ENCODE data around the gene MAN1C1.
"Not testable (repeated sequence)": the region's sequence is repeated elsewhere in the genome, so short reads cannot be mapped to it uniquely, and the experiment has no call there.

MAN1C1 gene

DNA sequence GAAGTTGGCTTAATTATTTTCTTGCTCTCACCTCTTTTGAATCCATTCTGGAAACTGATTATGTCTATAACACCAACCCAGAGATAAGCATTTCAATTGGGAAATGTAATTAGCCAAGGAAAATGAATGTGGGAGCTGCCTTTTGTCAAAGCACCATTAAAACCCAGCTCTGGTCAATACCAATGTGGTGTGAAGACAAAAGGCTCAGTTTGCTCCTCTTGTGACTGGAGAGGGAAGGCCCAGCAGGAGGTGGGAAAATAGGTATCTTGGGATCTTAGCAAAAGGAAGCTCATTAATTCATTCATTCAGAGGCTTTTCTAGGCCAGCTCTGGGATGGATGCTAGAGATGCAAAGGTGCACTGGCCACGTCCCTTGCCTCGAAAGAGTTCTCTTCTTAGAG, 108.4 kb downstream of the MAN1C1 start:
- DNase-seq: no peak

DNA sequence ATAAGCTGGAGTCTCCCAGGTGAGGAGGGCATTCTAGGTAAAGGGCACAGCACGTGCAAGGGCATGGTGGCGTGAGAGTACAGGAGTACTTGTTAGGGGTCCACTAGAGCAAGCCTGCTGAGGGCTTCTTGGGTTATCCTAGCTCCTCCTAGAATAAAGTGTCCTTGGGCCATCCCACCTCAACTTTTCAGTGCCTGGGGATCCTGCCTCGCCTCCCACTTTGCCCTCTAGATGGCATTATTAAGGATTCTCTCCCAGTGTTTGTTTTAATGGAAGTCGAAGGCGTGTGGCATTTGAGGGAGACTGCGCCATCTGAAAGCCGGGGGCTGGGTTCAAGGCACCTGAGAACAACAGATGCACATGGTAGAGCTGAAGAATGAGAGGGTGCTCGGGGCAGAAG, 108.9 kb downstream of the MAN1C1 start:
- DNase-seq: no peak

DNA sequence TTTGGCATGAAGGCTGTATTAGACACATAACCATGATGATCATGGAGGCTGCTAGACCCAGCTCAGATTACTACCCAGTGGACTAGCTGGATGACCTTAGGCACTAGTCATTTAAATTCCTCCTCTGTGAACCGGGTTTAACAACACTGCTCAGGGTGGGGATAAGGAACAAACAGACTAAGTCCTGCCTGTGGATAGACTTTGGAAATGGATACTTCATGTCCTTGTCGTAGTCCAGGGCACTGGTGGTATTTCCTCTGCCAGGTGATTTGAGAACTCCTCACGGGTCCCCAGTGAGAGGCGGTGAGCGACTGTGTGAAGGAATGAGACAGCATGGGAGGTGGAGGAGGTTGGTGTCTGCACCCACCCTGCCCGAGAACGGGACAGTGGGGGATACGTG, 110.5 kb downstream of the MAN1C1 start:
- DNase-seq: no peak

DNA sequence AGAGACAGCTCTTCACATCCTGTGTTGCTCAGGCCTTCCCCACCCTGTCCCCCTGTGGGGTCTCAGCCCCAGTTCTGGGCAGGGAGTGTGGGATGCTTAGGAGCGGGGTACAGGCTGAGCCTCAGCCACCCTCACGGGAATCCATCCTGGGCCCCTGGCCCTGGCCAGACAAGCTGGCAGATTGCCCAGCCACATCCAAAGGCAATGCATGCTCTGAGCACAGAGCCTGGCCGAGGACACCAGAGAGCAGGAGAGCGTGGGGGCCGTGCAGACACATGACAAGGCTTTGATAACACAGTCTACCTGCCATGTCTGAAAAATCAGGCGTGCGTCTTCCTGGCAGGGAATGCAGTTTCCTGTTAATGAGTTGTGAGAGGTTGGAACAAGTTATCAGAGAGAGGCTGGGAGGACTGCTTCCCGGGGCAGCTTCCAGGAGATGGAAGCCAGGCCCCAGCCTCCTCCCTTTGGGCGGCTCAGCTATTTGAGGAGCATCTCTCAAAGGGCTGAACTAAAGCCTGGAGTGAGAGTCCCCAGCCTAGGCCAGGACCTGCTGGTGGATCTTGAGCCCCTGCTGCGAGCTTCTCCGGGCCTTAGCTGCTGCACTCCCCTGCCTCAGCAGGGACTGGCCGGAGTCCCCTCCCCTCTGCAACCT, 111.2 kb downstream of the MAN1C1 start:
- DNase-seq: no peak

DNA sequence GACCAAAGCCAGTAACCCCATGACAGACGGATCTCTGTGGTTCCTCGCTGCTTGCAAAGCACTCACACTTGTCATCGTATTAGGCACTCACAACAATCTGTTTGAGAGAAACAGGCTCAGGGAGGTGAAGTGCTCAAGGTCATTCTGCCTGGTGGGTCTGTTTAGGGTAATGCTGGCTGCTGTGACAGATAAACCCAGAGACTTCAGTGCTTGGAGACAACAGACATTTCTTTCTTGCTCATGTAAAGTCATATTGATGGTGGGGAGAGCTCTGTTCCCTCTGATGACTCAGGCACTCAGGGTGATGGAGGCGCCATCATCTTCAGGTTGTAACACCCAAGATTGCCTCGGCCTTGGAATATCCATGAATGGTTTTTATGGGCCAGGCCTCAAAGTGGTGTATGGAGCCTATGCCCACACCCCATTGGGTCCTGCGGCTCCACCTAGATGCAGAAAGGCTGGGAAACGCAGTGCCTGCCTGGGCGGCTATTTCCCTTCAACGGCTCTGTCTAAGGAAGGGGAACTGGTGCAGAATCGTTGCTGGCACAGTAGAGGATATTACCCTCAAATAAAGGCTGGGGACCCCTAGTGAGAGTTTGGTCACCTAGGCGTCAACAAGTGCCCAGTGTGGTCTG, 111.8 kb downstream of the MAN1C1 start:
- DNase-seq: no peak

DNA sequence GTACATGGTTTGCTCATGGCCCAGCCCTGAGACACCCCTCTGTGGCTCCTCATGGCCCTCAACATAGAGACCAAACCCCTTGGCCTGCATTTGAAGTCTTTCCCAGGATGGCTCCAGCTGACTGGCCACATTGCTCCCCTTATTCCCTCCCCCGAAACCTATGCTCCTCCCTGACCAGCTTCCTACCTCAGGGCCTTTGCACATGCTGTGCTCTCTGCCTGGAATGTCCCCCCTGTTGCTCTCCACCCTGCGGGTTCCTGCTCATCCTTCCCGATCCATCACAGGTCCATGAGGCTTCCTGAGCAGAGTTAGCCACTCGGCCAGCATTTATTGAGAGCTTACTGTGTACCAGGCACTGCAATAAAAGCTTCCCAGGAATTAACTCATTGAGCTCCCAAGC, 112.5 kb downstream of the MAN1C1 start:
- DNase-seq: no peak

DNA sequence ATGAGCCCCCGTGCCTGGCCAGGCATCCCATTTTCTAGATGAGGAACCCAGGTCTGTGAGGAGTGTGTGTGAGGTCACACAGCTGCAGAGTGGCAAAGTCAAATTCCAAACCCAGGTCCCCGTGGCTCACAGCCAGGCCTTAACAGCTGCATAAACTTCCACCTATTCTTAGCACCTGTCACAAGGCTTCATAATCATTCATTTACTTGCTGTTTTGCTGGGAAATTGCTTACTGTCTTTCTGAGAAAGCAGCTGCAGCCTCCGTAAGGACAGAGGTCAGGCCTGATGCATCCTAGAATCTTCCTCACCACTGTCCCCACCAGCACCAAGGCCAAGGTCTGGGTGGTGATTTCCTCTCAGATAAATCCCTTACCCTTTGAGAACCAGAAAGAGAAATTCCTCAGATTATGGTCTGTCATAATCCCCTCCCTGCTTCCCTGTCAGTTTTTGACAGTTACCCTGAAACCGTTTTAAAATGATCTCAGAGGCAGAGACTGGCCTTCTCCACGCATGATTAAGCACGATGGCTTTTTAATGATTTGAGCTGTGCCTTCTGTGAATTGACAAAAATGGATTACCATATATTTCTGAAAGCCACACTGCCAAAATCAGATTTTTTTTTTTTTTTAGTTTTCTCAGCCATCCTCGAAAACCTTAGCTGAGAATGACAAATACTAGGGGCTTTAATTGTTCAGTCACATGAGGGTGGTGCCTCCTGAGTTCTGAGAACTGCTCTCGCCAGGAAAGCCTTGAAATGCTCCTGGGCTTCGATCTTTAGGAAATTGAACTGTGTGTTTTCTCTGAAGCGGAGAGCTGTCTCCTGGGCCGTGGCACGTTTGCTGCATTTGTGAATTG, 113.4 kb downstream of the MAN1C1 start:
- DNase-seq: no peak

DNA sequence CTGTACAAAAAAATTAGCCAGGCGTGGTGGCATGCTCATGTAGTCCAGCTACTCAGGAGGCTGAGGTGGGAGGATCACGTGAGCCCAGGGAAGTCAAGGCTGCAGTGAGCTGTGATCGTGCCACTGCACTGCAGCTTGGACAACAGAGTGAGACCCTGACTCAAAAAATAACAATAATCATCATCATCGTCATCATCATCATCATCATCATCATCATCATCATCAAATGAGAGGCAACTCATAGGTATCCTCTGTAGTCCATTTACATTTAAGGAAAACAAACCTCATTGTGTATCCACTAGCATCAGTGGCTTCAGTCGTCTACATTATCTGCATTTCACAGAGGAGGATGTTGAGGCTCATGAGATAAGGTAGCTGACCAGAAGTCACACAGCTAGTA, 114.6 kb downstream of the MAN1C1 start:
- DNase-seq: no peak

DNA sequence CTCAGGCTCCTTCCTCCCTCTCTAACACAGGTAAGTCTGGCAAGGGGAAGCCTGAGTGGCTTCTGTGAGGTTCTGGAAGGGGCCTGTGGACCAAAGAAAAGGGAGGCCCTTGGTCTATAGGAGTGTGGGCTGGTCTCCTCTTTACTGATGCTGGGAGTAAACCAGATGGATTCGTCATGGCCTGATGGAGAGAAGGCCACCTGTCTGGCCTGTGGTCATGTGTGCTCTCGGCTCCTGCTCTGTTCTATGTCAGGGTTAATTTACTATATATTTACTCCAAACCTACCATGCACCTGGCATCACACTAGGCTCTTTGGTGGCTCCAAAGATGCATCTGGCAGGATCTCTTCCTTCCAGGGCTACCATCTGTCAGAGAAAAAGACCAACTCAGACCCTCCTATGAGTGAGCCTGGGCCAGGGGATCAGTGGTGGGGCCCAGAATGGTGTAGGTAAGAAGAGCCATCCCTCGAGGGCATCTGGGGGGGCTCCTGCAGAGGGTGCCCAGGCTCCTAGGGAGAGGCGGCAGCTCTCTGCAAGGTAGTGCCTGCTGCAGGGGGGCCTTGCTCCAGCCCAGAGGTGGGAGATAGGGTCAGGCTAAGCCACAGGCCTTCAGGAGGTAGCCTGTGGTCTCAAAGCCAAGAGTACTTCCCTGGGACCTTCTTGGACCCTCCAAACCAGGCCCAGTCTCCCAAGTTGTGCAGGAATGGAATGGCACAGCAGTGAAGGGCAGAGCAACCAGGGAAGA, 115.2 kb downstream of the MAN1C1 start:
- no peak for DNase-seq

DNA sequence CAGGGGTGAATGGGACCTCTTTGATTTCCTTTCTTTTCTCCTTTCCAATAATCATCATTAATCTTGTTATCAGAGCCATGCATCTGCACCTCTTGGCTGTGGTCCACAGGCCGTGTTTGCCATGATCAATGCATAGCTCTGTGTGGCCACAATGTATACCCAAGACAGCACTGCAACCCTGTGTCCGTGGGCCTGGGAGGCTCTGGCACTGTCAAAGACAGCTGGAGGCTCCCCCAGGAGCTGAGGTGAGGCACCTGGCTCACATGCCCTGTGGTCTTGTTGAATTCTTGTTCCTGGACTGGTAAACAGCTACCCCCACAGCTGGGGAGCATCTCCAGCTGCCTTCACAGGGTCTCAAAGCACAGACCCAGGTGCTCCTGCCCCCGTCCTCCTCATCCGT, 116.2 kb downstream of the MAN1C1 start:
- no peak for DNase-seq

DNA sequence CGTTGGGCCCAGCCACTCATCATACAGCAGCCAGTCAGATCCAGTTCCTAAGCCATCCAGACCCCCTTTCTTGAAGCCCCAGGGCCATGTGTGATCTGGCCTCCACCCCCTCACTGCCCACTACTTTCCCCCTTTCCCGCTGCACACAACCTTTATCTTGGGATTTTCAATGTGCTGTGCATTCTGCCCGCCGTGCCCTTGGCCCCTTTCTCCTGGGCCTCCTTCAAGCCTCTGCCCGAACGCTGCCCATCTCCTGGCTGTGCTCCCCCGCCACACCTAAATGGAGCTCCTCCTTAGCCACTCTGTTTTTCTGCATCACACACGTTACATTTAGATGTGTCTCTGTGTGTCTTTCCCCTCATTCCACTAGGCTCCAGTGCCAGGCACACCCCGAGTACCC, 116.7 kb downstream of the MAN1C1 start:
- no peak for DNase-seq

DNA sequence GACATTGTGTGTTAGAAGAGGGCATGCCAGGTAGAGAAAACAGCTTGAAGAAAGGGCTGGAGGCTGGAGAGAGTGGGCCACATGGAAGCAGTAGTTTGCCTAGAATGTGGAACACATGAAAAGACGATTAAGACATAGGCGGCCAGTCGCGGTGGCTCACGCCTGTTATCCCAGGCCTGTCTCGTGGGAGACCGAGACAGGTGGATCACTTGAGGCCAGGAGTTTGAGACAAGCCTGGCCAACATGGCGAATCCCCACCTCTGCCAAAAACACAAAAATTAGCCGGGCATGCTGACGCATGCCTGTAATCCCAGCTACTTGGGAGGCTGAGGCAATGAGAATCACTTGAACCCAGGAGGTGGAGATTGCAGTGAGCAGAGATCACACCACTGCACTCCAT, 118.4 kb downstream of the MAN1C1 start:
- DNase-seq: not testable (repeated sequence)

DNA sequence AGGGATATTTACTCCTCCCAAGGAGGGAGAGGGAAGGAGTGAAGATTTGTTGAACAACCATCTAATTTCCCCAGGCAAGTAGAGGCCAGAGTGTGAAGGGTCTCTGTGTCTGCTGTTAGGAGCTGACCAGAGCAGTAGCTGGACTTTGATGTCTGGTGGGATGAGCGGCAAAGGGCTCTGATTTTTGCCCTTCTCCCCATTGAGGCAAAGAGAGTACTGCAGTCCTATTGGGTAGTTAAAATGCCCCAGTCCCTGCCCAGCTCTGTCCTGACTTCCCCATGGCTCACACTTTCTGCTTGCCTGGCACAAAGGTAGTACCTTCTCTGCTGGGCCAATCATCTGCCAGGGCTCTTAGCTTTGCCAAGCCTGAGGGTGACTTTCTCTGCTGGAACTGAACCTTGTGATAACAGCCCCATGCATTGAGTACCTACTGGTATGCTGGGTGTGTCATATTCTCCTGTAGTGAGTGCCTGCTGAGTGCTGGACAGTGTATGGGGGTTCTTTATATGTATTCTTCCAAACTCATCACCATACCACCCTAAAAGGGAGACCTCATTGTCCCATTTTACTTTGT, 119.5 kb downstream of the MAN1C1 start:
- no peak for DNase-seq

DNA sequence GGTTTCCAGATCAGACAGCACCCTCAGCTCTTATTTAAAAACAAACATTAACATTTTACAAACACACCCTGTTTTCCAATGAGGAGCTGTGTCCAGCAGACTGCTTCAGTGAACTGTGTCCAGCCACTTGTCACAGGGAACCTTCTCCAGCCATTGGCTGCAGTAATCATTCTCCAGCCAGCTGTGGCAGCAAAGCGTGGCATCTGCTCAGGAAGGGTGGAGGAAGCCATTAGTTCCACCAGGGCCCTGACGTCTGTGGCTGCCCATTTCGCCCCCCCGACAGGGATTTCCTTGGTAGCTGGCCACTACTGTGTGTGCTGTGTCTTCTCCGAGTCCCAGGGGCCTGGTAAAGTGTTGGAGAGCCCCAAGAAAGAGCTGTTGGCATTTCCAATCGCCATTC, 120.5 kb downstream of the MAN1C1 start:
- DNase-seq: no peak

DNA sequence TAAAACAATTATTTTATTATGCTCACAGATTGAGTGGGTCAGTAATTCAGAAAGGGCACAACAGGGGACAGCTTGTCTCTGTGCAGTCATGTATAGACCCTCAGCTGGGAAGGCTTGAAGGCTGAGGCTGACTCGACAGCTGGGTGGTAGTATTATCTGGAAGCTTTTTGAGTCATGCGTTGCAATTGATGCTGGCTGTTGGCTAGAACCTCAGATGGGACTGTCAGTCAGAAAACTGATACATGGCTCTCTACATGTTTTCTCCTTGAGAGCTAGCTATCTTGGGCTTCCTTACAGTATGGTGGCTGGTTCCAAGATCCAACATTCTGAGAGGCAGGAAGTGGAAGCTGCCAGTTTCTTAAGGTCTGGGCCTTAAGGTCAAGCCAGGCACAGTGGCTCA, 121.9 kb downstream of the MAN1C1 start:
- DNase-seq: no peak

DNA sequence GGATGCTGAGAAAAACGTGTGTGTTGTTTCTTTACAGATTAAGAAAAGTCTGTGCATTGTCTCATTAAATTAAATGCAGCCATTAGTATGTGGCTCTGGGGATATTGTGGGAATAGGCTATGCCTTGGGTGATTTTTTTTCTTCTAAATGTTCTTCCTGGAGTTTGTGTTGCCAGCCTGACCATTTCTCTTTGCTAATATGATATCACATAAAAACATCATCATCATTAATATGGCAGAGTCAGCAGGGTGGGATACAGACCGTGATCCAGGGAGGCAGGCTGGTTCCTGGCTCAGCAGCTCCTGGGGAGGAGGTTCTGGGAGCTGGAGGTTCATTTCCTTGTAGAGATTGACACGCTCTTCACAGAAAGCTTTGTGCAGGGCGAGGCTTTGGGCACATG, 122.8 kb downstream of the MAN1C1 start:
- no peak for DNase-seq

DNA sequence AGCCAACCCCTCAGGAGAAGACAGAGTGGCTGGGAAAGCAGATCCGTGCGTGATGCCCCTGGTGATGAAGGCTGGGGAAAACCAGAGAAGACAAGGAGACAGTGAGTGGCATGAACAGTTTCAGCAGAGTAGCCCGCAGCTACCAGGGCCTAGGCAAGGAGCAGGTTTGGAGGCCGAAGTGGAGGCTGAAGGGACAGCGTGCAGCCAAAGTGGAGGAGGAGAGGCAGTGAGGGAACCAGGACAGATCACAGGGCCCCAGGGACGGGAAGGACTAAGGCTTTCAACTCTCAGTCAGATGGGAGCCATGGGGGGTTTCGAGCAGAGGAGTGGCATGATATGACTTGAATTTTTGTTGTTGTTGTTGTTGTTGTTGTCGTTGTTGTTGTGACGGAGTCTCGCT, 123.5 kb downstream of the MAN1C1 start:
- no peak for DNase-seq

DNA sequence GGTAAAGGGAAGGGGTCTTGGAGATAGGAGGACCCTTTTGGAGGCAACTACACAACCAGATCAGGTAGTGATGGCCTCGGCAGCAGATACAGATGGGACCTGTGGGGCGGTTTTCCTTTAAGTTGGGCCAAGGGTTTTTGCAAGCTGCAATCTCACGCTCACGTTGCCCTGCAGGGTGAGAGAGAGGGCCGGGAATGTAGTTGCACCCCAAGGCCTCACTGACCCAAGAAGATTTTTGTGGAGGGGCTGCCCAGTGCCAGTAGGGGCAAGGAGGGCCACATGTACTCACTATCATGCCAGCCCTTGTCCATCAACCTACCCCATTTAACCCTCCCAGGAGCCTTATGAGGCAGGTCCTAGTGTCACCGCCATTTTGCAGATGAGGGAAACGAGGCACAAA, 125.7 kb downstream of the MAN1C1 start:
- no peak for DNase-seq

DNA sequence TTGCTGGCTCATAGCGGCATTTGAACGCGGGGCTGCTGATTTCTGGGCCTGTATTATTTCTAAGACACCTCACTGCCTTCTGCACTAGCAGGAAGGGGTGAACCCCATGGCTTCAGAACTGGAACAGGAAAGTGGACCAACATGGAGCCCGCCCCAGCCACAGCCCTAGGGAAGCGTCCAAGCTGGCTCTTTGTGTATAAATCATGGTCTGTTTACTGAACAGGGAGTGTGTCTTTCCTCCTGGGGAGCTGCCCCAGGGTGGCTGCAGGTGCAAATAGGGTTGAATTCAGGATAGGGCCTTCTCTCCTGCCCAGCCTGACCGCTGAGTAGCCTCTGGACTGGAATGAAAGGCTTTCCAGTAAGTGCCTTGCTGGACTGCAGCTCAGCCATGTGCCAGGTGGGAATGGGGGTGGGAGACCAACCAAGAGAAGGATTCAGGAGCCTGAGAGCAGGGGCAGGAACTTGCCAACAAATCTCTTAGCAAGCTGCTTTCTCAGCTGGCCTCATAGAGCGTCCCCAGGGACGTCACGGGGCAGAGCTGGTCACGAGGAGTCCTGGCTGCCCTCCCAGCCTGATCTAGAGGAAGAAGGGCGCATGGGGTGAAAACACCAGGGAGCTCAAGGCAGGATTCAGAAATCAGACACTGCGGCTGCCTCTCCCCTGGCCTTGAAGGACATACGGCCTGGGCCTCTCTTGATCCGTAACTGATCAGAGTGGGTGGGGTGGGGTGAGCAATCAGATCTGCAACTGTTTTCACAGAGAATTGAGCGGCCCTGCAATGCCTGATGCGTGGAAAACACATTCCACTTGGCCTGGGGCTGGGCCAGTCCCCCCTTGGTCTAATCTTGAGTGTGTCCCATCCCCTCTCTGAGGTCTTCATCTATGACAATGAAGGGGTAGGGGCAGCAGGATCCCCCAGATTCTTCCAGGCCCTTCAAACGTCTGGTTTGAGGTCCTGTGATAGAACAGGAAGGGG, 126.9 kb downstream of the MAN1C1 start:
- no peak for DNase-seq

DNA sequence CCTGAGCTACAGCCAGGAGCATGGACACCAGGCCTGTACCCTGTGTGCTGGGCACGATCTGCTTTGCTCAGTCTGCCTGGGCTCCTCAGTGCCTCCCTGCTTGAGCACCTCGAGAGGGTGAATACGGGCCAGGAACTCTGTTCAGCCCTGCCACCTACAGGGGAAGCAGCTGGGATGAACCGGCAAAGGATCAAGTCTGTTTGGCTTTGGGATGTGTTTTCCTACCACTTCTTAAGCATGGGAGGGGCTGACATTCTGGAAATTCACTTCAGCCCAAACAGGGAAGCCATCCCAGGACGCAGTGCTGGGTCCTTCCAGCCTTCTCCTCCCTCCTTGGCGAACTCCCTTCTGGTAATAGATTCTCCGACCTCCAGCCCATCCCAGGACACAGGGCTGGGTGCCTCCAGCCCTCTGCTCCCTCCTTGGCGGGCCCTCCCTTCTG, 127.6 kb downstream of the MAN1C1 start:
- DNase-seq: no peak

DNA sequence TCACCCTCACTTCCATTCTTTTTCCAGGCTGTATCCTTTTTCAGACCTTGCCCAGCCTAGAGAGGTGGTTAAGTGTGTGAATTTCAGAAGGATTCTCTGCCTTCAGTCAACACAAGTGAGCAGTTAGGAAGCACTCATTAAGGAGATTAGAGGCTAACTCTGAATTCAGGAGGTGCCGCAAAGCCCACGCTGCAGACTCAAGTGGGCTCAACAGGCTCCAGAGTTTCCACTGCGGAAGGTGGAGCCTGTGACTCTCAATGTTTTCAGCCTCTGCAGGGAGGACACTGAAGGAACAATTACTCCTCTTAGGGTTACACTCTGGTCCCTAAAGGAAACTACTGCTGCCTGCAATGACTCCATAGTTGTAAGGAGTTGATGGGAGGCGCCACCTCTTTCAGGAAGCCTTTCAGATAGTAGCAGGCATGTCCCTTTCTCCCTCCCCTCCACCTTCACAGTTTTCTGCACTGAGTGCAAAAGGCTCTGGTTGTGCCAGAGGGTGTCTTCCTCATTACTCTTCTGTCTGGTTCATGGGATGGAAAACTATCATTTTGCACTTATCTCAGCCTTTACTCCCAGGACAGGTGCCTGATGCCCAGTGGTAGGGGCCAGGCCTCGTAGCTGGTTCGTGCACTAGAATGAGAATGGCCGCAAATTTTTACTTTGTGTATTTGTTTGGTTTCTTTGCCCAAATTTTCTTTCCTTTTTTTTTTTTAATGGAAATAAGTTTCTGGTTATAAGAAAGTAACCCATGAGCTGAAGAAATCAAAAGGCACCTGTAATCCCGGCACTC, 128.2 kb downstream of the MAN1C1 start:
- no peak for DNase-seq
